Stimulated activated CD4-positive, alpha-beta T cell treated with anti-CD3 and anti-CD28 coated beads, Interleukin-2, amount 100 ng/mL, for 4 hours (primary cell): ENCODE data around the gene GRK3.
"Not testable (repeated sequence)": the region's sequence is repeated elsewhere in the genome, so short reads cannot be mapped to it uniquely, and the experiment has no call there.

Experiments used
- DNase-seq: peaks from one replicate; pipeline ENCODE4 v3.0.0-alpha.2; 2020; ENCODE audit warnings: low read depth

The GRK3 gene

DNA sequence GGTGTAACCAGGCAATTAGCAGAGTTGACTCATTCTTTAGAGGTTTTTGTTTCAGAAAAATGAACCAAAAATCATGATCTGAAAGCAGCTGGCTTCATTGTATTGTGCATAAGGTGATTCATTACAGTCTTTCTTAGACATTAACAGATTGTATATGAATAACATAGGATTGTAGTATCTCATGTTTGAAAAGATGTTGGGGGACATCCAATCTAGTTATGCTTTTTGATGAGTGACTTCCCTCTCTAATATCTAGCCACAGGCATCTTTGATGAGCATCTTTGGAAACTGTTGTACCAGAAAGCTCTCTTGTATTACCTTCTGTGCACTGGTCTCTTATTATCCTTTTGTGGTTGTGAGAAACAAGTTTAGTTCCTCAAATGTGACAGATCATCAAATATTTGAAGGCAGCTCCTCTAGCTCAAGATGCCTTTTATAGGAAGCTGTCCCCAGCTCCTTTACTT lies 8.3 kb downstream of the GRK3 start:
- DNase-seq, result no peak

DNA sequence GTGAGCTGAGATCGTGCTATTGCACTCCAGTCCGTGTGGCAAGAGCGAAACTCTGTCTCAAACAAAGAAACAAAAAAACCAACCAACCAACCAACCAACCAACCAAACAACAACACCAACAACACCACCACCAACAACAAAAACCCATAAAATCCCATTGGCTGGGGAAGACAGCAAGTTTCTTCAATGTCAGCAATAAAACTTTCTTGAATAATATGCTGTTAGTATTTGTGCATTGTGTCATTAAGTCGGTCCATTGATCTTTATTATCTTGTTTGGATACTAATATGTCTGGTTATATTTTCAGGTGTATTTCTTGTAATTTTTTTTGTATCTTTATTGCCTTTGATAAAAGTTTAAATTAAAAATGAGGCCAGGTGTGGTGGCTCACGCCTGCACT lies 9.4 kb downstream of the GRK3 start:
- no peak for DNase-seq

DNA sequence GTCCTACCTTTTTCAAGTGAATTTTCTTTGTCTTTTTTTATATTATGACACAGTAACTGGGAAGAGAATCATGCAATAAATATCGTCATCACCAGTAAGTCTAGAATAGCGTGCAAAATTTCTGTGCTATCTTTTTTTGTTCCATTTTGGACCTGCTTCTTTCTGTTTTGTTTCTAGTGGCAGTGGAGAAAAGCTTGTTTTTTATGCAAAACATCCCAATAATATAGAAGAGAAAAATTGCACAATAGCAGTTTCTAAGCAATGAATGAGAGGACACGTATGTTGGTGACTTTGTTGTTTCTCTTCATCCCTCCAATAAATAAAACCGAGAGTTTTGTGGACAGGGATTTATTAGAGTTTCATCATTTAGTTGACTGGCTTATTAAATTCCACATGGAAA lies 10.3 kb downstream of the GRK3 start:
- DNase-seq, result no peak

- DNase-seq, result not testable (repeated sequence)
These were observed 11.4 kb downstream of the GRK3 start for GRCh38 chr22:25575674-25576392.

DNA sequence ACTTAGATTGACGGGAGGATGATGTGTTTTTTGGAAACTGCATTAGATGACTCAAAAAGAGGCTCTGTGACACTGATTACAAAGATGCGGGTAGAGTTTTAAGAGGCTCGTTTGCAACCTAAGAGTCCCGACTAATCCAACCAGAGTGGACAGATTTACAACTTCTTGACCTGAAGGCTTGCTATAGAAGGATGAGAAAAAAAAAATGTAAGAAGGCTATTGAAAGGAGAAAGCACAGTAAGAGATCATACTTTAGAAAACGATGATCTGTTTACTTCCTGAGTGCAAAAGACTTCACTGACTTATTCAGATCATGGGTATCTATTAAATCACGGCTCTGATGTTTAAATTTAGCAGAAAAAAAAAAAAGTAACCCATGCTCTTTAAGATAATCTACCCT lies 17.0 kb downstream of the GRK3 start:
- not testable (repeated sequence) for DNase-seq

GRCh38 chr22:25582946-25583345 lies 18.5 kb downstream of the GRK3 start:
- no peak for DNase-seq

DNA sequence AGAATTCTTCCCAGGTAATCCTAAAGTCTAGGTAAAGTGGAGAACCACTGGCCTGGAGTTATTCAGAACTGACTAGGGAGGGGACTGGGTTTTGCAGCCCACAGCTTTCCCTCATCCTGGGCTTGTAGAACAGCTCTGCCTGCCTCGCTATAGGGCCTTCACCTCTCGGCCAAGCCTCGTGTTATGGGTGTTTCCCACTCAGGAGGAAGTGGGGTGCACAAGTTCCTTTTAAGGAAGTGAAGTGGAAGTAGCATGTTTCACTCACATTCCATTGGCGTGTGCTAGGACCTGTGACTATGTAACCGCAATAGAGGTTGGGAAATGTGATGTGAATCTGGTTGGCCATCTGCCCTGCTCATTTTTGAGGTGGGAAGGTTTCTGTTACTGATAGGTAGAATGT lies 20.5 kb downstream of the GRK3 start:
- not testable (repeated sequence) for DNase-seq

DNA sequence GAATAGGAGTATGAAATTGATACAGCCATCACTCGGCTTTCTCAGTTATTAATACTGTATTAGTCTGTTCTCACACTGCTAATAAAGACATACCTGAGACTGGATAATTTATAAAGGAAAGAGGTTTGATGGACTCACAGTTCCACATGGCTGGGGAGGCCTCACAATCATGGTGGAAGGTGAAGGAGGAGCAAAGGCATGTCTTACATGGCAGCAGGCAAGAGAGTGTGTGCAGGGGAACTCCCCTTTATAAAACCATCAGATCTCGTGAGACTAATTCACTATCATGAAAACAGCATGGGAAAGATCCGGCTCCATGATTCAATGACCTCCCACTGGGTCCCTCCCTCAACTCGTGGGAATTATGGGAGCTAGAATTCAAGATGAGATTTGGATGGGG lies 25.2 kb downstream of the GRK3 start:
- DNase-seq, result not testable (repeated sequence)

DNA sequence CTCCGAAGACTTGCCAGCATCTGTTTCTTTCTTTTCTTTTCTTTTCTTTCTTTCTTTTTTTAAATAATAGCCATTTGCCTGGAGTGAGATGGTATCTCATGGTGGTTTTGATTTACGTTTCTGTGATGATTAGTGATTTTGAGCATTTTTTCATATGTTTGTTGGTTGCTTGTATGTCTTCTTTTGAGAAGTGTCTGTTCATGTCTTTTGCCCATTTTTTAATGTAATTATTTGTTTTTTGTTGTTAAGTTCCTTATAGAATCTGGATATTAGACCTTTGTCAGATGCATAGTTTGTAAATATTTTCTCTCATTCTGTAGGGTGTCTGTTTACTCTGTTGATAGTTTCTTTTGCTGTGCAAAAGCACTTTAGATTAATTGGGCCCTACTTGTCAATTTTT lies 28.8 kb downstream of the GRK3 start:
- DNase-seq, result not testable (repeated sequence)

GRCh38 chr22:25598609-25599008 lies 34.1 kb downstream of the GRK3 start:
- DNase-seq, result no peak

GRCh38 chr22:25602445-25602844 lies 38.0 kb downstream of the GRK3 start:
- DNase-seq, result no peak

GRCh38 chr22:25602916-25603315 lies 38.4 kb downstream of the GRK3 start:
- DNase-seq, result no peak

GRCh38 chr22:25605146-25605545 lies 40.7 kb downstream of the GRK3 start:
- not testable (repeated sequence) for DNase-seq

- not testable (repeated sequence) for DNase-seq
These were observed 41.1 kb downstream of the GRK3 start for GRCh38 chr22:25605565-25605964.

- DNase-seq, result not testable (repeated sequence)
These were observed 46.8 kb downstream of the GRK3 start for GRCh38 chr22:25611284-25611683.

- not testable (repeated sequence) for DNase-seq
These were observed 48.7 kb downstream of the GRK3 start for GRCh38 chr22:25613131-25613530.

DNA sequence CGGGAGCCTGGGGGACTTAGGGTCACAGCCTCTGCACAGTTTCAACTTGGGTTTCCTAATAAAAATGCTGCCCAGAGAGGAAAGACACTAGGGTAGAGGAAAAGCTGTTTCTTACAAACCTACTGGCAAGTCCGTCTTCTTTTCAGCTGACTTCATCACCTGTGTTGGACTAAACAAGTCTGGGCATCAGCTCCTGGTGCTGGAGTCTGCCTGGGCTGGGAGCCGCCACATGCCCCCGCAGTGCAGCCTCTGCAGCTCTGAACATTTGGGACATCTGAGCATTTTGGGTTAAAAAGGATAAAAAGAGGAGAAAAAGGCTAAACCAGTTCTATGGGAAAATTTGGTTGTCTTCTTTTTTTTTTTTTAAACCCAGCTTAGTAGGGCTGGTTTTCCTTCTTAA lies 49.1 kb downstream of the GRK3 start:
- not testable (repeated sequence) for DNase-seq

DNA sequence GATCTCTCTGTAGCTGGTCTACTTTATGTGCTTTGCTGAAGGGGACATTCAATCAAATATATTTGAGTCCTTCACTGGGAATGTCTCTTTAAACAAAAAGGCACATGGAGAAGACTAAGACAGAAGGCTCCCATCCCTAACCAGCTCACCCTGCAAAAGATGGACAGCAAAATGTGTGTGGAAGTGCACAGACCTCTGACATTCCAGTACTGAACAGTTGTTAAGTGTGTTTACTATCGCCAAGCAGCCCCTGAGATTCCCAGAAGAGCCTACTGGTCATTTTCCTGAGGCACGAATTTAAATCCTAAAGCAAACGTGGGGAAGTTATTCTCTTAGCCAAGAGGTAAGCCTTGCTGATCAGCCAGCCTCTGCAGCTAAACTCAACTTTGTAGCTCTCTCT lies 50.3 kb downstream of the GRK3 start:
- not testable (repeated sequence) for DNase-seq

DNA sequence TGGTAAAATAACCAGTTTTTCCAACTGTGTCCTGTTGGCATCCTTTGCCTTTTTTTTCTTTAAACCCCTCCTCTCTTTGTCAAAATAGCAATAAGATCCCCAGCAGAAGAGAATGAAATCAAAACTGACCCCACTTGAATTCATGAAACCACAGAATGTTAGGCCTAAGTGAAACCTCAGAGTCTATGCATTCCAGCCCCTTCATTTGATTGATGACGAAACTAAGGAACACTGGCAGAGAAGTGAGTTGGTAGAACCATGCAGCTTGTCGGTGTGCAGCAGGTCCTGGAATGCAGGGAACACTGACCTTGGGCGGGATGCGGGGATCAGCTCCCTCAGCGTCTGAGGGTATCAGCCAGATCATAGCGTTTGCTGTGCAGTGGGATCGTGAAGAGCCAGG lies 57.5 kb downstream of the GRK3 start:
- no peak for DNase-seq

DNA sequence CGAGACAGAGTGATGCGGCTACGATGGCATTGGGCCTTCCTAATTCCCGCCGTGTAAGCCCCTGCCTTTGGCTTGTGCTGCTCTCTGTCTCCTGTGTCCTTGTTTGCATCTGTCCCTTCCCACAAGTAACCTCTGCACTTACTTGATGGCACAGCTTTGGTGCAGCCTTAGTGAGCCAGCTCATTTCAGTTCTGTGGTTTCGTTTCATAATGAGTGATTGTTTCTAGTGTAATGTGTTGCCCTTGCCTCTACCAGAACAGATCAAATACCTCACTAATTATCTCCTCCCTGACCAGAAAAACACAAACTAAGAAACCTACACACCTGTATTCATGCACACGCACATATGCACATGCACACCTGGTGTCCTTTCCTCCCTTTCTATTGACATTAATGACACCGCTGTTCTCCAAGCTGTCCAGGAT lies 58.8 kb downstream of the GRK3 start:
- DNase-seq, result no peak

- no peak for DNase-seq
These were observed 59.4 kb downstream of the GRK3 start for GRCh38 chr22:25623851-25624250.

- no peak for DNase-seq
These were observed 60.0 kb downstream of the GRK3 start for GRCh38 chr22:25624476-25624875.

GRCh38 chr22:25625747-25626623 lies 61.5 kb downstream of the GRK3 start:
- not testable (repeated sequence) for DNase-seq
